ENCODE data around the gene ATG10. TPM values are rescaled to one million over a fixed set of nuclear protein-coding genes. Genes with fewer than 3 reads are reported as not detected.

ATG10 gene
- total and polyA plus RNA-seq, 2 of the 8 experiments (the other 6 are each of a cell fraction or from before 2014, with no cell fraction given) = 3.7 to 8.8 TPM

DNA sequence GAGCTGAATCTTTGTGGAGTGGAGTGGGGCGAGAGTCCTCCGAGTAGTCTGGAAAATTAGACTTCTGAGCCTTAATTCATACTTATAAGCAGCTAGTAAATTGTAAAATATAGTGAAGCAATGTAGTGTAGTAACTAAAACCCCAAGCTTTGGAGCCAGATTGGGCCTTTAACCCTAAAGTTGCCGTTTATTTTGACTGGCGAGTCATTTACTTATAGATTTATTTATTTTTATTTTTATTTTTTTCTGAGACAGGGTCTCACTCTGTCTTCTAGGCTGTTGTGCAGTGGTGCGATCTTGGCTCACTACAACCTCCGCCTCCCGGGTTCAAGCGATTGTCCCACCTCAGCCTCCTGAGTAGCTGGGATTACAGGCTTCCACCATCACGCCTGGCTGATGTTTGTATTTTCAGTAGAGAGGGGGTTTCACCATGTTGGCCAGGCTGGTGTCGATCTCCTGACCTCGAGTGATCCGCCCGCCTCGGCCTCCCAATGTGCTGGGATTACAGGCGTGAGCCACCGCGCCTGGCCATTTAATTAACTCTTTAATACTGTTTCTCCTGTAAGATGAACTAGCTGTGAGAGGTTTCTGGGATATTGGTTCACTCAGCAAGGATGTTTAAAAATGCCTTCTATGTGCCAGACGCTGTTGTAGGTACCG lies 307.0 kb downstream of the ATG10 start:
- no peaks in the 10 kb centered on the region for H3K9me3 ChIP-seq (ENCODE audit: insufficient read depth in 2 of 2, low read depth in 1 of 2, low read length in 1 of 2)
- ChIA-PET CTCF (ENCODE audit: partially characterized antibody) (interaction anchor here (0.6 to 1.3 kb wide), 5 partner anchors 15 to 70 kb away, joined by 3 to 5 read pairs (median 3); no protein-coding TSS in a partner anchor), POLR2A (ENCODE audit: partially characterized antibody) (interaction anchor here (0.6 to 6.7 kb wide), 18 partner anchors 9 to 1453 kb away, joined by 3 to 120 read pairs (median 5); partner anchors contain the start of genes ATG10 and VCAN)
- 68% methylated on average over 19 of the region's 19 CpGs; no CpG with 5 or more reads in 1 of the 2 experiments for WGBS, 2 experiments (ENCODE audit: extremely low coverage in 1 of 2, insufficient coverage in 1 of 2, insufficient read length in 1 of 2, insufficient replicate concordance in 2 of 2, low coverage in 1 of 2, low lambda C conversion rate in 2 of 2, missing lambda C conversion rate in 1 of 2)
- no peak overlapping the region for H2BK12ac ChIP-seq (ENCODE audit: low read depth, low read length)
- no peak overlapping the region for H3K18ac ChIP-seq (ENCODE audit: extremely low read depth, low read length)
- H3K79me1 ChIP-seq (ENCODE audit: low read depth, low read length) = no peaks in the 10 kb centered on the region; the same call in 1 of the 2 replicates
- peak overlapping the region; percentile 92 for H3K27ac ChIP-seq (ENCODE audit: low read depth, low read length)
- no peak overlapping the region for H4K5ac ChIP-seq (ENCODE audit: insufficient read length, low read depth, low read length)
- no peak overlapping the region for H3K56ac ChIP-seq (replicated peaks; ENCODE audit: insufficient read length, low read depth, low read length)
- H2AFZ ChIP-seq (ENCODE audit: low read length) = no peak overlapping the region
- TF ChIP-seq ASH2L (IDR thresholded peaks at IDR 0.05; ENCODE audit: low read length) = no peak
- TF ChIP-seq GTF2F1 (IDR thresholded peaks at IDR 0.05; ENCODE audit: borderline replicate concordance, low read depth, low read length) = 0 out of 2 replicates have a peak, but pooled peaks have one; percentile 50
- no peak overlapping the region for H3K14ac ChIP-seq (ENCODE audit: insufficient read length)
- no peak for DNase-seq (ENCODE audit: low read depth in 1 of 2, low spot score in 2 of 2)
- H3K23ac ChIP-seq (ENCODE audit: insufficient read length) = no peak overlapping the region
- FAIRE-seq = no peak
- H3K27me3 ChIP-seq (replicated peaks in 1 of 4; ENCODE audit: control insufficient read depth in 3 of 4, extremely low read depth in 1 of 4, insufficient read depth in 3 of 4, low read length in 3 of 4) = no peaks in the 10 kb centered on the region
- no peak overlapping the region for H4K91ac ChIP-seq (replicated peaks; ENCODE audit: insufficient read length, low read length)
- no peak overlapping the region for H2BK120ac ChIP-seq (replicated peaks; ENCODE audit: low read depth, low read length)
- H2AK5ac ChIP-seq (ENCODE audit: low read depth, low read length) = no peak overlapping the region
- H3K36me3 ChIP-seq (ENCODE audit: control insufficient read depth in 2 of 4, insufficient read depth in 4 of 4, low read length in 3 of 4) = peaks cover 15 to 34% (median 22%) of the 10 kb centered on the region in 4 experiments
- no peak overlapping the region; the same call in 1 of the 2 replicates for H4K8ac ChIP-seq (ENCODE audit: extremely low read depth, insufficient read depth, low read length)
- peak overlapping the region; percentile 98 to 100 (median 99) for H3K4me3 ChIP-seq (ENCODE audit: extremely low read depth in 1 of 4, insufficient read depth in 2 of 4, low read depth in 3 of 4, low read length in 4 of 4)
- peak overlapping the region in 2 of 4 experiments; percentile 77 to 98; a peak in 4 of 7 replicates for H3K9ac ChIP-seq (replicated peaks in 1 of 4; ENCODE audit: extremely low read depth in 1 of 4, low read depth in 3 of 4, low read length in 3 of 4)
- H3K79me2 ChIP-seq (ENCODE audit: control insufficient read depth in 1 of 2, insufficient read depth in 2 of 2, low read length in 2 of 2) = peaks cover 5 to 19% of the 10 kb centered on the region in 2 experiments; a peak in 3 of 4 replicates
- H3K4ac ChIP-seq (replicated peaks; ENCODE audit: insufficient read length, low read depth, low read length) = no peak overlapping the region
- H3K4me1 ChIP-seq (replicated peaks in 1 of 4; ENCODE audit: control insufficient read depth in 3 of 4, insufficient read depth in 4 of 4, low read length in 3 of 4) = peaks cover 3 to 7% (median 6%) of the 10 kb centered on the region in 4 experiments; a peak in 6 of 7 replicates
- no peak overlapping the region for H2BK15ac ChIP-seq (ENCODE audit: low read length)
- H4K20me1 ChIP-seq (replicated peaks in 1 of 2; ENCODE audit: control insufficient read depth in 1 of 2, insufficient read depth in 2 of 2, low read length in 2 of 2) = no peaks in the 10 kb centered on the region
- H2BK5ac ChIP-seq (ENCODE audit: low read depth, low read length) = no peak overlapping the region; the same call in 1 of the 2 replicates
- H2BK20ac ChIP-seq (ENCODE audit: low read length) = no peak overlapping the region
- H3K23me2 ChIP-seq (ENCODE audit: low read depth, low read length) = peaks cover 5% of the 10 kb centered on the region; the same call in 1 of the 2 replicates
- peak overlapping the region; percentile 52 to 83 for H3K4me2 ChIP-seq (ENCODE audit: insufficient read depth in 1 of 2, low read depth in 2 of 2, low read length in 2 of 2)

Data from H1 (cell line).